GM20000 (cell line): ENCODE data around the gene ZFAND2A.

Experiments used
- DNase-seq: peaks from one replicate; pipeline ENCODE4 v3.0.0; 2012; ENCODE audit warnings: low spot score
- CTCF ChIP-seq: IDR thresholded peaks from 2 replicates; pipeline ENCODE4 v1.5.1; 2012; ENCODE audit warnings: mild to moderate bottlenecking, control low read depth; ENCODE audit errors: extremely low read depth, missing control alignments

The ZFAND2A gene

DNA sequence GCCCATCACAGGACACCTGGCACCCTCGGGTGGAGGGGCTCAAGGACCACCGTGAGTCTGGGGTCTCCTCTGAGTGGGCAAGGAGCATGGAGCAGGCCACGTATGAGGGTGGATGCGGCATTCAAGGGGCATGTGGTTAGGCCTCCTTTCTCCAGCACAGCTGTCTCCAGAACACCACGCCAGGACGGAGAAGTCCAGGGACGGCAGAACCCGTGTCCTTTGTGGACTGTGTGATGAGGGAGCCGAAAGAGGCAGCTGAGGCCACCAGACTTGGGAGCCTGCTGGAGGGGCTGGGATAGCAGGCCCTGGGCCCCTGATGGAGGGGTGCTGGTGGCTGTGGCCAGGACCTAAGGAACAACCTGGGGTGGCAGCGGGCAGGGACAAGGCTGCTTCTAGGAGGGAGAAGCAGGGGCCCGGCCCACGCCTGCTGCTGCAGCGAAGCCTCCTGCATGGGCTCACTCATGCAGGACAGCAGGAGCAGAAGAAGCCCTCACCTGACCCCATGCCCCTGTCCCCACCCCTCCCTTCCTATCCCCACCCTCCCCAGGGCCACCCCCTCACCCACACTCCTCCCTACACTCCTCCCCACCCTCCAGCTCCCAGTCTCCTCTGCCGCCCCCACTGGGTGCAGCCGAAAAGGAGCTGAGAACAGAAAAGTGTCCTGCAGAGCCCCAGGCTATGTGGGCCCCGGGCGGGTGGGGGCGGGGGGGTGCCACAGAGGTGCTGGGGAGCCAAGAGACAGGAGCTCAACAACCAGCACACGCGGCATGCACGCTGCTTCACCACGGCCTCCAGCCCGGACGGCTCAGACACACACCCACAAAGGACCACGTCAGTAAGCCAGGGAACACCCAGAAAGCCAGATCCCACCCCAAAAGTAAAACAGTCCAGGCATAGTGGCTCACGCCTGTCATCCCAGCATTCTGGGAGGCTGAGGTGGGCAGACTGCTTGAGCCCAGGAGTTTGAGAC, 29.7 kb downstream of the ZFAND2A start:
- no peak for DNase-seq
- TF ChIP-seq CTCF, result no peak

DNA sequence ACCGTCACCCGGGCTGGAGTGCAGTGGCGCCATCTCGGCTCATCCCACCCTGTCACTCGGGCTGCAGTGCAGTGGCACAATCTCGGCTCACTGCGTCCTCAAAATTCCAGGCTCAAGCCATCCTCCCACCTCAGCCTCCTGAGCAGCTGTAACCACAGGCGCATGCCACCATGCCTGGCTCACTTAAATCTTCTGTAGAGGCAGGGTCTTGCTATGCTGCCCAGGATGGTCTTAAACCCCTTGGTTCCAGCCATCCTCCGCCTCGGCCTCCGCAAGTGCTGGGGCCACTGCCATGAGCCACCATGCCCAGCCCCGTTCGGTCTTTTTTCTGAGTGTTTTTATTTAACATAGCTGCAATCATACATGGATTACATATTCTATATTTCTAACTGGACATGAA, 30.6 kb downstream of the ZFAND2A start:
- TF ChIP-seq CTCF, result no peak
- DNase-seq, result no peak

- DNase-seq, result no peak
- TF ChIP-seq CTCF, result no peak
Observed at GRCh38 chr7:1127001-1127400, 33.0 kb downstream of the ZFAND2A start.

GRCh38 chr7:1125603-1125969, 34.4 kb downstream of the ZFAND2A start:
- TF ChIP-seq CTCF, result no peak
- DNase-seq, result no peak

- no peak for TF ChIP-seq CTCF
- no peak for DNase-seq
Observed at GRCh38 chr7:1124816-1125602, 35.0 kb downstream of the ZFAND2A start.

DNA sequence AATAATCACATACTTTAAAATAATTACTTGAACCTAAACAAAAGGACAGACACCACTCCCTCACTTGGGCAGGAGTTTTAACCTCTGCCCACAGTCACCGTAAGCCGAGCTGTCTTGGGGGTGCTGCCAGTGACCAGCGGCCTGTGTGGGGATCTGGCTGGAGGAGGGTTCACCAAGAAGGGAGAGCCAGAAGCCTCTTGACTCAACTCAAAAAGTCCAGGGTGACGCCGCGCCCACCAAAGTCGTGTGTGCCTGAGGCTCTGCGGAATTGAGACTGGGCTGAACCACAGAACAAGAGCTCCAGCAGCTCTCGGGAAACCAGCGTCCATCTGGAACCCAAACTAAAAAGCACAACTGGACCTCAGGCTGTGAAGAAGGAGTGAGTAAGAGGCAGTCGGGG, 35.8 kb downstream of the ZFAND2A start:
- no peak for DNase-seq
- no peak for TF ChIP-seq CTCF

DNA sequence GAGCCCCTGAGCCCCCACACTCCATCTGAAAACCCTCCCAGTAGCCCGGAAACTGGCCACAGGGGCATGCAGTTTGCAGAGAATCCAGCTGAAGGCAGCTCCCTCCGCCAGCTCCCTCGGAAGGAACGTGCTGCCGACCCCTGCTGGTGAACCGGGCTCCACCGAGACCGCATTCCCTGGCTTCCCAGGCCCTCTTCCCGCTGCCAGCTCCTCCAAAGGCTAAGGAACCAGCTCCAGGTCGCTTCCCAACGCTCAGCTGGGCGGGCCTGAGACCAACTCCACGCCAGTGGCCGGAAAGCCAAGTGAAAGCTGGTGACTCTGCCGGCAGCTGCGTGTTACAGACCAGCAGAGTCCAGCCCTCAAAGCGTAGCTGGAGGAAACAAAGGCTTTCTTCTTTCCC, 36.3 kb downstream of the ZFAND2A start:
- DNase-seq, result no peak
- no peak for TF ChIP-seq CTCF
